ENCODE data around the gene FUT2.

- no peak for TF ChIP-seq POLR2A (IDR thresholded peaks at IDR 0.05)
- TF ChIP-seq, protein P1, sequence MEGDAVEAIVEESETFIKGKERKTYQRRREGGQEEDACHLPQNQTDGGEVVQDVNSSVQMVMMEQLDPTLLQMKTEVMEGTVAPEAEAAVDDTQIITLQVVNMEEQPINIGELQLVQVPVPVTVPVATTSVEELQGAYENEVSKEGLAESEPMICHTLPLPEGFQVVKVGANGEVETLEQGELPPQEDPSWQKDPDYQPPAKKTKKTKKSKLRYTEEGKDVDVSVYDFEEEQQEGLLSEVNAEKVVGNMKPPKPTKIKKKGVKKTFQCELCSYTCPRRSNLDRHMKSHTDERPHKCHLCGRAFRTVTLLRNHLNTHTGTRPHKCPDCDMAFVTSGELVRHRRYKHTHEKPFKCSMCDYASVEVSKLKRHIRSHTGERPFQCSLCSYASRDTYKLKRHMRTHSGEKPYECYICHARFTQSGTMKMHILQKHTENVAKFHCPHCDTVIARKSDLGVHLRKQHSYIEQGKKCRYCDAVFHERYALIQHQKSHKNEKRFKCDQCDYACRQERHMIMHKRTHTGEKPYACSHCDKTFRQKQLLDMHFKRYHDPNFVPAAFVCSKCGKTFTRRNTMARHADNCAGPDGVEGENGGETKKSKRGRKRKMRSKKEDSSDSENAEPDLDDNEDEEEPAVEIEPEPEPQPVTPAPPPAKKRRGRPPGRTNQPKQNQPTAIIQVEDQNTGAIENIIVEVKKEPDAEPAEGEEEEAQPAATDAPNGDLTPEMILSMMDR (IDR thresholded peaks at IDR 0.05): no peak
Observed at GRCh38 chr19:48680436-48681126, 15.2 kb upstream of the FUT2 start.
